Measurements from ENCODE around the gene NCKAP5.
"Not testable (repeated sequence)": the region's sequence is repeated elsewhere in the genome, so short reads cannot be mapped to it uniquely, and the experiment has no call there.

The NCKAP5 gene

DNA sequence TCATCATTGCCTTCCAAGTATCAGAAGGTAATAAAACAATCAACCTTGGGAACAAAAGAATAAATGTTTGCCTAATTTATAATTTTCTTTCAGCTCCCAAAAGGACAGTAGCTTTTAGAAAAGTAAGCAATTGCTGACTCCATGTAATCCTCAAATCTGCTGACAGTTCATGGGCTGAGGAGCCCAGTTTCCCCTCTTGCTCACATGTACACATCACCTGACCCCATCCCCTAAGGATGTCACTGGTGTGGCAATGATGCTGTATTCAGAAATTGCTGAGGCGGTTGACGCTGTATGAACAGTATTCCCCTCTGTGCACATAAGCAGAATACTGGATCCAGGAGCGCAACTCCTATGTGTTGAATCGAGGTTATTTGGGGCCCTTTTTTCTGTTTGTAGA, 842.1 kb downstream of the NCKAP5 start:
- DNase-seq, result no peak

DNA sequence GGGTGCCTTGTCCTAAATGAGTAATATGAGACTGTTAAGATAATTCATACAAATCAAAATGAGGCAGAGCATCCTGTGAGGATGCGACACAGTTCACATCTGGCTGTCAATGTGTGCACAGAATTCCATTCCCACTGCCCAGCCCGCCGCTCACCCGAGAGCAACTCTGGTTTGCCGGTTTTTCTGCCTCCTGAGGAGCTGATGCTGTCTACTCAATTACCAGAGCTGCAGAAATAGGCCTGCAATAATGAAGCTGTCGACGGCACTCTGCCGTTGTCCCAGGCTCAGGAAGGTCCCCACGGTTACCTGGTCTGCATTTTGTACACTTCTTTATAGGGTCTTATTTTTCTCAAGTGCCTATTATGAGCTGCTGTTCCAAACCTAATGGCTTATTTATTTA, 842.5 kb downstream of the NCKAP5 start:
- no peak for DNase-seq

- DNase-seq, result no peak
Measured at GRCh38 chr2:132725148-132725547, 843.1 kb downstream of the NCKAP5 start.

GRCh38 chr2:132721938-132722337, 846.3 kb downstream of the NCKAP5 start:
- no peak for DNase-seq

- DNase-seq, result no peak
Measured at GRCh38 chr2:132720393-132720792, 847.9 kb downstream of the NCKAP5 start.

DNA sequence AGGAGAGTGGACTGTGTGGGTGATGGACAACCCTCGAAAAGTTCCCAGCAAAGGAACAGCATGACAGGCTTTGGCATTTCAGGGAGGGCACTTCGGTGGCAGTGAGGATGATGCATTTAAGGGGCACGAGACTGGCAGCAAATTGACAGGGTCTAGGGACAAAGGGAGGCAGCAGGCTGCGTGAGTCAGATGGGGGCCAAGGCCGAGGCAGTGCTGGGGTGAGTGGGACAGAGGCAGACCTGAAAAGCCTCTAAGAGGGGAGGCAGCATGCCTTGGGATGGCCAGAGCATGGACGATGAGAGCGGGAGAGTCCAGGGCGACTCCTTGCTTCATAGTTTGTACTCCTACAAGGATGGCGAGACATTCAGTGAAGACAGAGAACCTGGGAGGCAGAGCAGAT, 848.8 kb downstream of the NCKAP5 start:
- DNase-seq, result no peak

DNA sequence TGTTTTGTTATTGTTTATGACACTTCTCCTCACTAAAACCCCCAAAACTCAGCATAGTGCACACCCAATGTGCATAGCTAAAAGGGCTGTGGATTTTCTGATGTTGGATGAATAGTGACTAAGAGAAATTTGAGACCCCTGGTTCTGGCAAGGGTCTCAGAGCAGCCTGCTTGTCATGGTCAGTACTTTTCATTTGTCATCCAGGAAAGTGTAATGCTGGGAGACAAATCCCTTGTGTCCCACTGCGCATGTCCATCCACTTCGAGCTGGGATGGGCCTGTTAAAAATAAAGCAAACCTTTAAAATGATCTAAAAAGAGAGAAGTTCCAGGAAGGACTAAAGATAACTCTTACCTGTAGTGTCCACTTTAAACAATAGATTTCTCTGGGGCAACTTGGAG, 851.3 kb downstream of the NCKAP5 start:
- DNase-seq, result no peak

DNA sequence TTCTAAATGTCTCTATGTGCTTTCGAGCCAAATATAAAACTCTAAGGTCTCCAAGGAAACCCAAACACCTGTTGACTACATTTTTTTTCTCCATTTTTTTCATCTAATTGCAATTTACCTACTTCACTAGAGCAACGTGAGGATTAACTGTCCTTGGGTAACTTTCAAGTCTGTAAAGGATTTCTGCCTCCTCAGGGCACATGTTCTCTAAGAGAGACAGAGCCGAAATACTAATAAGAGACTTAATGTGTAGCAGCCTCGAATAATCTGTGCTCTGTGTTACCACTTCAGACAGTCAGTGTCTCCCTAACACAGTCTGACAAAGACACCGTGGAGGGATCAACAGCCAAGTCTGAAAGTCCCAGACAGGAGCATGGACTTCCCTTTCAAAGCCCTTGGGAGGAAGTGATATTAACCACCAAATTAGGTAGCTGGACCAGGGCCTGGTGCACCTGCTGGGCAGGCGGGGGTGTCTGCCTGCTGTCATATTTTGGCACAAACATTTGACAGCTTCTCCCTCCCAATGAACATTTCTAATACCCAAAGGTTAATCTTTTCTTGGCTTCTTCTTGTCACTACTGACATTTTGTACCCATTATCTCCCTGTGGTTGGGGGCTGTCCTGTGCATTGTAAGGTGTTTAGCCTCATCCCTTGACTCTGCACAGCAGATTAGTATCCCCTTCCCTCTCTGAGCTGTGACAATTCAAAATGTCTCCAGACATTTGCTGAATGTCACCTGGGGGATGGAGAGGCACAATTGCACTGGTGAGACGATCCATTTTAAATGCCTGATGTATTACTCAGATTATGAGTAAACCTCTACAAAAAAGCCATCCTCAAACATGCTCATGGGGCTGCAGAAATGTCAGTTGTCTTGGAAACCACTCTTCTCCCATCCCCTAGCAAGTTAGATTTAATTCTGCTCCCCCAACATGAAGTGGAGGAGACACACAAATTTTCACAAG, 852.6 kb downstream of the NCKAP5 start:
- no peak for DNase-seq

GRCh38 chr2:132703396-132703795, 864.9 kb downstream of the NCKAP5 start:
- no peak for DNase-seq

DNA sequence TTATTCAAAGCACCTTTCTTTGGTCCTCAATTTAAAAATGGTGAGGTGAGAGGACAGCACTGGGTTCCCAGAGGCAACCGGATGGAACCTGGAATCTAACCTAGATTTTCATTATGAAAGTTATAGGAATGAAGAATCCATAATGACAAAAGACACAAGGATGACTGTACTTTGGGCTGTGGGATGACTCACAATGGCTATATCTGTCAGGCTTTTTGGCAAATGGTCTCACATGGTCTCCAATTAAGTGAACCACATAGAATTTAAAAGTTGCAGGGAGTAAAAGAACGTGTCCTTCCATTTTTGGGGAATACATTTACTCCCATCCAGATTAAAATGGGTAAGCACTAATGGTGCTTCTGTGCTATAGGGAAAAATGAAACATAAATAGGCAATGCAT, 866.5 kb downstream of the NCKAP5 start:
- no peak for DNase-seq

GRCh38 chr2:132699802-132700201, 868.5 kb downstream of the NCKAP5 start:
- not testable (repeated sequence) for DNase-seq

GRCh38 chr2:132698347-132698746, 869.9 kb downstream of the NCKAP5 start:
- DNase-seq, result not testable (repeated sequence)

DNA sequence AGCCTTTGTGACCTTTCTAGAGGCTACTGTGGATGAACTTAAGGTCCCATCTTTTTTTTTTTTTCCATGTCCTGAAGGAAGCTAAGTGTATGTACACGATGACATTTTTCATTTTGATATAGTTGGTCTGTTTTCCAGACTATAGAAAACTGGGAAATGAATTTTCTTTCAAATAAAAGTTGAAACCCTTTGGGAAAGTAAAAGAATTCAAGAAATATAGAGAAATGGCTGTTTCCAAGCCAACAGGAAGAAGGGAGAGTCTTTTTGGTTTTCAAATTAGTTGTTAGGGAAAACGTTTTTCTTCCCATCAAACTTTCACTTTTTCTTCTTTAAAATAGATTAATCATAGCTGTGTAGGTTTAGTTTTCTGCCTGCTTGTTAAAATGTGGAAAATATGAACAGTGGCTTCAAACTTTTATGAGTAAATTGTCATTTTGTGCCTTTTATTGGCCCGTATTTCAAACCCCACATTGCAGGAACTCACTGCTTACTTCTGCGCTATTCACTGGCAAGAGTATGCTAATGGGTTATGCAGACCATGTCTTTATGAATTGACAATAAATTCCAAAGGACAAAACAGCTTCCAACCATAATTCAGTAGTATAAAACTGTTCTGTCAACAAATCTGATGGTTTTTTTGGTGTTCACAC, 870.6 kb downstream of the NCKAP5 start:
- no peak for DNase-seq

GRCh38 chr2:132692816-132693215, 875.4 kb downstream of the NCKAP5 start:
- no peak for DNase-seq

DNA sequence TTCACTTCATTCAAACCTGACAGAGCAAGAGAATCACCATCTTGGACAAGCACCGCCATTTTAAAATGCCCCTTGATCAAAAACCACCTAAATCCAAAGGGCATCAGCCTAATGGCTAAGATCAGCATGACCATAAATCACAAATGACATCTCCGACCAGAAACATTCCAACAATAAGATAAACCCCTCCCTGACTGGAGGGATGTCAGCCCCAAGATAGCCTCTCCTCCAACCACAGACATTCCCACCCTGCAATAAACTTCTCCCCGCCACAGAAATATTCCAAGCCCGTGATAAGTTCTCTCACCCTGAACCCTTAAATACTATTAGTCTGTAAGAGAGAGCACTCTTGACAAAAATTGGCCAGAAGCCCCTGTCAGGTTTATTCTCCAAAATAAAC, 876.7 kb downstream of the NCKAP5 start:
- DNase-seq, result no peak

DNA sequence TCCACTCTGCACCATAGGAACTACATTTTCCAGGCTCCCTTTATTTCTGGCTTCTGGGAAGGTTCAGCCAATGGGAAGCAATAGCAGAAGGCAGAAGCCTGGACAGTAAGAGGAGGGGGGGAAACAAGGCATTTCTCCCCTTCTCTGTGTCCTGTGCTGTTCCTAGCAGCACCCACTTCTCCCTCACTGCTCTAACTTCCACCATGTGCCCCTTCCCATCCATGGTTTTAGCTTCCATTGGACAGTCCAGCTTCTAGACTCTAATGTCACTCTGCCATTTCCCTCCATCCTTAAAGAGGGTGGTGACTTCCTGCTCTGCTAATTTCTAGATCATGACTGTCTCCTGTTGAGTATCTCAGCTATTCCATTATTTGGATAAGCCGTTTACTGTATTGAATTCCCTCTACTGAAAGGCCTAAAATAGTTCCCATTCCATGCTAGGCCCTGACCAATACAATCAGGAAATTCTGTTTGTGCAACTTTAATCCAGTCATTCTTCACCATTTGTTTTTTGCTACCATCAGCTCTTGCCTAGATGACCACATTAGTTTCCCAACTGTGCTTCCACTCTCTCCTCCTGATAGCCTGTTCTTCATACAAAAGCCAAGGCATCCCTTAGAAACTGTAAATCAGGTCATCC, 877.5 kb downstream of the NCKAP5 start:
- no peak for DNase-seq

DNA sequence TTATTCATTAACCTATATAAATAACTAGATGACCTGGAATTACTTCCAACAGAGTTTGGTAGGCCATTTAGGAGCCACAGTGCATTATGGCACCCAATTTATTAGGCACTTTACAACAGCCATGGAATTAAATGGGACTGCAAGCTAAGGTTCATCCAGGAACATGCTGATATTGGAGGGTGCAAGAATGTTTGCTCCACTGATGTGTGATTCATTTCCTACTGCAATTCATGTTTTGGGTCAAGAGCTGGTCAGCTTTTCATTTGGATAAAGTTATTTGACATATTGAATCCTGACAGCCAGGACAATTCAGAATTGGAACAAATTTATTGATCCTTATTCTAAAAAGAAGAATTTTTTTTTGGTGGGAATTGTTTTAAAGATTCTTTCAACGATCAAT, 886.5 kb downstream of the NCKAP5 start:
- no peak for DNase-seq

- no peak for DNase-seq
Measured at GRCh38 chr2:132680544-132680943, 887.7 kb downstream of the NCKAP5 start.

- DNase-seq, result no peak
Measured at GRCh38 chr2:132678483-132678882, 889.8 kb downstream of the NCKAP5 start.

DNA sequence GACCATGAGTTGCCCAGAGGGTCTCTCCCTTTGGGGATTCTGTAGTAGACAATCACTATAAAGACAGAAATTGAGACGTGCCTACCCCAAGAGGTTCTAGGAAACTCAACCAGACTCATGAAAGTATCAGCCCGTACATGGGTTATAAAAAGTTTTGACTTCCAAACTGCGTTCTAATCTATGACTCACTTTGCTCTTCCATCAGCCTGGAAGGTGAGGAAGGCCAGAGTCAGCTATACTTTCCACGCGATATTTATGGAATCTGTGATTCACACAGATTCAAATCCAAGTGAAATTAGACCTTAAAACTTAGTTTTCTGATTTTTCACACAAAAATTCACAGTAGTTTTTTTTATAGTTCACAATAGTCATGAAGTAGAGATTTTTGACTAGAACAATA, 890.6 kb downstream of the NCKAP5 start:
- DNase-seq, result no peak

DNA sequence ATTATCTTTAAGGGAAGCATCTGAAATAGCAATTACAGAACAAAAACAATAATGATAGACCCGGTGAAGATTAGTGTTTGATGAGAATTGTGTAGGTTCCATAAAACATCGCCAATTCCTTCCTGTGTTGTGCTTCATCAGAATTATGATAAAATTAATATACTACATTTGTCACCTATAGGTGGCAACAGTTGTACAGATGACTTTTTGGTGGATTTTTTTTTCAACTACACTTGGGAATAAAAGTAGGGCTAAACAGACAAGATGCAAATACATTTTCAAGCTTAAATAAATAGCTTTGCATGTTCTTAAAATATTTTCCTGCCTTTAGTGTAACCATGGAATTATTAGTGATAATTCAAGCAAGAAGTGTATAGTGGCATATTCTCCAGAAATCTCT, 891.3 kb downstream of the NCKAP5 start:
- no peak for DNase-seq

- no peak for DNase-seq
Measured at GRCh38 chr2:132671151-132671835, 897.0 kb downstream of the NCKAP5 start.

- DNase-seq, result no peak
Measured at GRCh38 chr2:132670496-132671150, 897.6 kb downstream of the NCKAP5 start.

Measured in hematopoietic multipotent progenitor cell treated with erythropoietin and hydrocortisone succinate and interleukin-3 and kit ligand, for 8 days (in vitro differentiated cells).